Epithelial cell of esophagus (primary cell): ENCODE measurements around the gene SERTAD4.
A peak's percentile ranks its signal among the peaks of the same experiment; 100 is the strongest.

Experiments
- DNase-seq: peaks from one replicate; pipeline ENCODE4 v3.0.0; 2010; ENCODE audit warnings: low read depth
- H3K4me3 ChIP-seq: 2 replicates; pipeline ENCODE4 v1.5.1; 2011; ENCODE audit warnings: mild to moderate bottlenecking, low read length, control low read depth
- CTCF ChIP-seq: IDR thresholded peaks from 2 replicates; pipeline ENCODE4 v1.5.1; 2011; ENCODE audit warnings: low read depth, mild to moderate bottlenecking, low read length, control low read depth, inconsistent platforms; ENCODE audit not compliant: insufficient read depth; ENCODE audit errors: missing control alignments

The SERTAD4 gene

GRCh38 chr1:210237981-210238380, 5.4 kb downstream of the SERTAD4 start:
- H3K4me3 ChIP-seq: no peak overlapping the region
- no peak for TF ChIP-seq CTCF
- no peak for DNase-seq

GRCh38 chr1:210239349-210240111, 6.9 kb downstream of the SERTAD4 start:
- peak; percentile 52 for TF ChIP-seq CTCF
- H3K4me3 ChIP-seq: no peak overlapping the region
- DNase-seq: peak; percentile 66

GRCh38 chr1:210241121-210241520, 8.5 kb downstream of the SERTAD4 start:
- TF ChIP-seq CTCF: no peak
- DNase-seq: no peak
- no peak overlapping the region for H3K4me3 ChIP-seq

GRCh38 chr1:210244746-210245367, 12.3 kb downstream of the SERTAD4 start:
- TF ChIP-seq CTCF: no peak
- H3K4me3 ChIP-seq: no peak overlapping the region
- DNase-seq: no peak

GRCh38 chr1:210246447-210246846, 13.9 kb downstream of the SERTAD4 start:
- H3K4me3 ChIP-seq: no peak overlapping the region

GRCh38 chr1:210248341-210248740, 15.7 kb downstream of the SERTAD4 start:
- no peak for DNase-seq
- no peak for TF ChIP-seq CTCF

More at GRCh38 chr1:210246447-210246846, 13.9 kb downstream of the SERTAD4 start:
- peak; percentile 44 for DNase-seq
- TF ChIP-seq CTCF: no peak

More at GRCh38 chr1:210248341-210248740, 15.7 kb downstream of the SERTAD4 start:
- no peak overlapping the region for H3K4me3 ChIP-seq
